SK-N-SH (cell line): ENCODE results near the gene NXPH4. TPM values are rescaled to one million over a fixed set of nuclear protein-coding genes. Genes with fewer than 3 reads are reported as not detected.

Source experiments
- CTCF ChIA-PET: fragments of 300-600, 350-600 bp; formaldehyde crosslinking; extraction: SDS; loops from one replicate; lab custom pipeline; 2021; lab: Yijun Ruan, JAX
- POLR2A ChIA-PET: fragments of 350-600 bp; sonication (Branson Sonifier 250); formaldehyde crosslinking; extraction: SDS; loops from one replicate; lab custom pipeline; 2020; ENCODE audit warnings: antibody characterized with exemption, inconsistent platforms; lab: Yijun Ruan, JAX
- DNase-seq: peaks from one replicate; pipeline ENCODE4 v3.0.0; 2012
- H2AFZ ChIP-seq: fragments of 200-600 bp; sonication (generic); 2 replicates; pipeline ENCODE4 v1.8.1; 2016; ENCODE audit warnings: antibody characterized with exemption, mild to moderate bottlenecking, low read depth
- H3F3A ChIP-seq: fragments of 200-600 bp; sonication (generic); replicated peaks from 2 replicates; pipeline ENCODE3; 2016; ENCODE audit warnings: antibody characterized with exemption, mild to moderate bottlenecking; ENCODE audit not compliant: insufficient read depth
- H3K27ac ChIP-seq, 2 experiments: fragments of 200-500 bp in 1 of 2; fragments of 200-600 bp in 1 of 2; sonication (Bioruptor generic) in 1 of 2; sonication (generic), shearing (Covaris generic) in 1 of 2; 2 replicates each; pipeline versions ENCODE4 v1.5.1 to v1.6.1; 2014 to 2016; ENCODE audit warnings: low read depth in 2 of 2, inconsistent platforms in 1 of 2, low read length in 1 of 2, mild to moderate bottlenecking in 1 of 2, mixed read lengths in 1 of 2
- H3K27me3 ChIP-seq: fragments of 200-600 bp; sonication (generic), shearing (Covaris generic); 2 replicates; pipeline ENCODE4 v1.6.1; 2016; ENCODE audit warnings: mixed run types; ENCODE audit not compliant: insufficient read depth
- H3K36me3 ChIP-seq, 2 experiments: fragments of 200-500 bp in 1 of 2; fragments of 200-600 bp in 1 of 2; sonication (Bioruptor generic) in 1 of 2; sonication (generic) in 1 of 2; replicated peaks in 1 of 2; 2 replicates each; pipeline versions ENCODE3 to v1.5.1; 2014 to 2016; ENCODE audit warnings: low read length in 1 of 2, mild to moderate bottlenecking in 1 of 2; ENCODE audit not compliant: insufficient read depth in 2 of 2, control insufficient read depth in 1 of 2
- H3K4me1 ChIP-seq, 2 experiments: fragments of 200-500 bp in 1 of 2; fragments of 200-600 bp in 1 of 2; sonication (Bioruptor generic) in 1 of 2; sonication (generic), shearing (Covaris generic) in 1 of 2; 2 replicates each; pipeline versions ENCODE4 v1.5.1 to v1.6.1; 2014 to 2016; ENCODE audit warnings: low read depth in 1 of 2, low read length in 1 of 2, mixed run types in 1 of 2; ENCODE audit not compliant: insufficient read depth in 2 of 2, control insufficient read depth in 1 of 2
- H3K4me2 ChIP-seq: fragments of 200-600 bp; sonication (generic), shearing (Covaris generic); 2 replicates; pipeline ENCODE4 v1.6.1; 2017; ENCODE audit warnings: mixed run types
- H3K4me3 ChIP-seq, 2 experiments: fragments of 200-500 bp in 1 of 2; fragments of 200-600 bp in 1 of 2; sonication (Bioruptor generic) in 1 of 2; sonication (generic), shearing (Covaris generic) in 1 of 2; 2 replicates each; pipeline versions ENCODE4 v1.5.1 to v1.8.1; 2014 to 2016; ENCODE audit warnings: low read depth in 2 of 2, inconsistent platforms in 1 of 2, low read length in 1 of 2, mild to moderate bottlenecking in 1 of 2, mixed read lengths in 1 of 2, moderate library complexity in 1 of 2
- H3K79me2 ChIP-seq: fragments of 200-600 bp; sonication (generic); 2 replicates; pipeline ENCODE4 v1.8.1; 2017; ENCODE audit warnings: mild to moderate bottlenecking; ENCODE audit not compliant: insufficient read depth
- H3K9ac ChIP-seq: fragments of 200-600 bp; sonication (generic); 2 replicates; pipeline ENCODE4 v1.6.1; 2017; ENCODE audit warnings: mixed run types
- H3K9me2 ChIP-seq: fragments of 200-600 bp; sonication (generic); 2 replicates; pipeline ENCODE4 v1.6.1; 2017; ENCODE audit warnings: mixed run types
- H3K9me3 ChIP-seq: fragments of 200-600 bp; sonication (generic); 2 replicates; pipeline ENCODE4 v1.6.1; 2017; ENCODE audit warnings: mixed run types, mild to moderate bottlenecking, moderate library complexity
- H4K20me1 ChIP-seq: fragments of 200-600 bp; sonication (generic); 2 replicates; pipeline ENCODE4 v1.6.1; 2017; ENCODE audit warnings: mild to moderate bottlenecking, mixed run types; ENCODE audit not compliant: insufficient read depth
- EP300 ChIP-seq, 2 experiments: IDR thresholded peaks; 2 replicates each; pipeline versions ENCODE4 v1.4.0 to v1.6.1; 2012; ENCODE audit warnings: borderline replicate concordance in 1 of 2, low read depth in 1 of 2, low read length in 1 of 2
- FOXJ3 ChIP-seq: sonication (generic); formaldehyde crosslinking; IDR thresholded peaks from 2 replicates; pipeline ENCODE4 v1.5.1; 2020; ENCODE audit warnings: mild to moderate bottlenecking, missing genetic modification reagents
- FOXM1 ChIP-seq: IDR thresholded peaks from 2 replicates; pipeline ENCODE4 v1.4.0; 2012; ENCODE audit warnings: low read depth, mild to moderate bottlenecking
- RAD21 ChIP-seq: IDR thresholded peaks from 2 replicates; pipeline ENCODE4 v1.6.1; 2012; ENCODE audit warnings: mild to moderate bottlenecking, low read length
- YY1 ChIP-seq: IDR thresholded peaks from 2 replicates; pipeline ENCODE4 v1.4.0; 2012; ENCODE audit warnings: low read depth, mild to moderate bottlenecking
- WGBS: methylation state at CpG from one replicate; pipeline ENCODE4 v1.1.6; 2017; ENCODE audit warnings: low lambda C conversion rate; 5-methylcytosine and 5-hydroxymethylcytosine counted together
- polyA plus RNA-seq, 3 experiments: library from polyadenylated mRNA; depleted of rRNA; stranded (reverse); fragments of >200 nt; gene quantifications; 2 replicates each; pipeline ENCODE4 v1.2.3, GENCODE V29; 2012
- TF ChIP-seq, protein P1 (sequence below): IDR thresholded peaks from 2 replicates; pipeline ENCODE4; 2012
- TF ChIP-seq, protein P2 (sequence below): fragments of 150-350 bp; IDR thresholded peaks from 2 replicates; pipeline ENCODE4 v1.6.1; 2016; ENCODE audit warnings: mild to moderate bottlenecking, low read depth, low read length

NXPH4 gene
- polyA plus RNA-seq, 1 of the 3 experiments (the other 2 are of a cell fraction), result 0.31 TPM

DNA sequence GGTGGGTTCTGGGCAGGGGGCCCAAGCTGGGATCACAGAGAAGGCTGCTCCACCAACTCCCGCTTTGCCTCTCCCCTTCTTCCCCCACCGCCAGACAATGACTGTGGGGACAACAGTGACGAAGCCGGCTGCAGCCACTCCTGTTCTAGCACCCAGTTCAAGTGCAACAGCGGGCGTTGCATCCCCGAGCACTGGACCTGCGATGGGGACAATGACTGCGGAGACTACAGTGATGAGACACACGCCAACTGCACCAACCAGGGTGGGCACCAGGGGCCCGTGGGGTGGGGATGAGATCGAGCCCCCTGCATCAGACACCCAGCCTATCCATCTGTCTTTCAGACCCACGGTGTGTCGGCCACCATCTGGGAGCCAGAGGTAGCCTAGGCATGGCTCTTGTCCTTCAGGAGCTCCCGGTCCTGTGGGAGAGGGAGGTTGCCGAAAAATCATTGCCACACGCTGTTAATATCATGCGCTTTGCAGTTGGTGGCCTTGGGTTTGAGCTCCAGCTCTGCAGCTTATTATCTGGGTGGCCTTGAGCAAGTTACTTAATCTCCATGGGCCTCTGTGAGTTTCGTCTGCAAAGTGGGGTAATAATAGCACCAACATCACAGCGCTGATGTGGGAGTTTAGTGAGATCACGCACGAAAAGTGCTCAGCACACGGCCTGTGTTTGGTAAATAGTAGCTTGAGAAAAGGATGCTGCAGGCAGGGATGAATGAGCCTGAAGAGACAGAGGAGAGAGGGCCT, 47.4 kb upstream of the NXPH4 start:
- H2AFZ ChIP-seq, result no peak overlapping the region
- peaks cover 0 to 3% of the 10 kb centered on the region in 2 experiments; a peak in 1 of 4 replicates for H3K4me1 ChIP-seq
- H3K27ac ChIP-seq, result no peak overlapping the region
- ChIA-PET CTCF (interaction anchor here (0.6 to 33.3 kb wide), 8 partner anchors 8 to 134 kb away, joined by 3 to 643 read pairs (median 4); partner anchors contain the start of genes LRP1 and LRP1-AS), POLR2A (interaction anchor here (0.9 kb wide), 1 partner anchor 22 kb away, joined by 4 read pairs; the partner anchor contains the start of gene LRP1-AS)
- DNase-seq, result no peak
- H3K27me3 ChIP-seq, result no peaks in the 10 kb centered on the region
- peaks cover 4% of the 10 kb centered on the region for H3F3A ChIP-seq
- no peaks in the 10 kb centered on the region for H3K79me2 ChIP-seq
- TF ChIP-seq EP300 (IDR thresholded peaks at IDR 0.05; ENCODE audit: borderline replicate concordance in 1 of 2, low read depth in 1 of 2, low read length in 1 of 2), result no peak
- no peak for TF ChIP-seq YY1
- TF ChIP-seq, protein P1, sequence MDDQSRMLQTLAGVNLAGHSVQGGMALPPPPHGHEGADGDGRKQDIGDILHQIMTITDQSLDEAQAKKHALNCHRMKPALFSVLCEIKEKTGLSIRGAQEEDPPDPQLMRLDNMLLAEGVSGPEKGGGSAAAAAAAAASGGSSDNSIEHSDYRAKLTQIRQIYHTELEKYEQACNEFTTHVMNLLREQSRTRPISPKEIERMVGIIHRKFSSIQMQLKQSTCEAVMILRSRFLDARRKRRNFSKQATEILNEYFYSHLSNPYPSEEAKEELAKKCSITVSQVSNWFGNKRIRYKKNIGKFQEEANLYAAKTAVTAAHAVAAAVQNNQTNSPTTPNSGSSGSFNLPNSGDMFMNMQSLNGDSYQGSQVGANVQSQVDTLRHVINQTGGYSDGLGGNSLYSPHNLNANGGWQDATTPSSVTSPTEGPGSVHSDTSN, result no peak
- TF ChIP-seq FOXM1, result no peak
- H4K20me1 ChIP-seq, result 0 out of 2 replicates have a peak, but pooled peaks cover 2% of the 10 kb centered on the region
- WGBS, result 91% methylated on average over 17 of the region's 23 CpGs
- peaks cover 19 to 44% of the 10 kb centered on the region in 2 experiments for H3K36me3 ChIP-seq
- no peaks in the 10 kb centered on the region for H3K9me2 ChIP-seq
- H3K9ac ChIP-seq, result no peak overlapping the region
- no peaks in the 10 kb centered on the region for H3K9me3 ChIP-seq
- no peak overlapping the region for H3K4me3 ChIP-seq
- H3K4me2 ChIP-seq, result no peak overlapping the region

DNA sequence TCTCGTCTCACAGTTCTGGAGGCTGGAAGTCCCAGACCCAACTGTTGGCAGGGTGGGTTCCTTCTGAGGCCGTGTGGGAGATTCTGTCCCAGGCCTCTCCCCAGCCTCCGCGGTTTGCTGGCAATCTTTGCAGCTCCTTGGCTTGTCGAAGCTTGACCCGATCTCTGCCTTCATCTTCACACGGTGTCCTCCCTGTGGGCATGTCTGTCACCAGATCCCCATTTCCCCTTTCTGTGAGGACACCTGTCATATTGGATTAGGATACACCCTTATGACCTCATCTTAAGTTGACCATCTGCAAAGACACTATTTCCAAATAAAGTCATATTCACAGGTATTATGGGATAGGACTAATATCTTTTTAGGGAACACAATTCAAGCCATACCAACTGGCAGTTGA, 46.6 kb upstream of the NXPH4 start:
- TF ChIP-seq, protein P2, sequence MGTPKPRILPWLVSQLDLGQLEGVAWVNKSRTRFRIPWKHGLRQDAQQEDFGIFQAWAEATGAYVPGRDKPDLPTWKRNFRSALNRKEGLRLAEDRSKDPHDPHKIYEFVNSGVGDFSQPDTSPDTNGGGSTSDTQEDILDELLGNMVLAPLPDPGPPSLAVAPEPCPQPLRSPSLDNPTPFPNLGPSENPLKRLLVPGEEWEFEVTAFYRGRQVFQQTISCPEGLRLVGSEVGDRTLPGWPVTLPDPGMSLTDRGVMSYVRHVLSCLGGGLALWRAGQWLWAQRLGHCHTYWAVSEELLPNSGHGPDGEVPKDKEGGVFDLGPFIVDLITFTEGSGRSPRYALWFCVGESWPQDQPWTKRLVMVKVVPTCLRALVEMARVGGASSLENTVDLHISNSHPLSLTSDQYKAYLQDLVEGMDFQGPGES, result no peak
- TF ChIP-seq FOXJ3 (CRISPR knock-in tag) (no peak), RAD21 (no peak)
- TF ChIP-seq, all 33 proteins: peak for 0
- WGBS, result 89% methylated on average over 7 of the region's 7 CpGs
- no peak overlapping the region for H3K27ac ChIP-seq
- no peak overlapping the region for H2AFZ ChIP-seq
- H3K9me3 ChIP-seq, result no peaks in the 10 kb centered on the region
- no peak for DNase-seq
- no peaks in the 10 kb centered on the region for H3K79me2 ChIP-seq
- H3K9me2 ChIP-seq, result no peaks in the 10 kb centered on the region
- ChIA-PET POLR2A (no interaction called here), CTCF (interaction anchor here (0.6 to 33.3 kb wide), 6 partner anchors 9 to 133 kb away, joined by 3 to 643 read pairs (median 310); partner anchors contain the start of genes LRP1 and LRP1-AS)
- H4K20me1 ChIP-seq, result 0 out of 2 replicates have a peak, but pooled peaks cover 2% of the 10 kb centered on the region
- no peak overlapping the region for H3K4me2 ChIP-seq
- no peaks in the 10 kb centered on the region for H3K27me3 ChIP-seq
- H3K4me3 ChIP-seq, result no peak overlapping the region
- H3F3A ChIP-seq, result peaks cover 4% of the 10 kb centered on the region
- H3K9ac ChIP-seq, result no peak overlapping the region
- peaks cover 14 to 39% of the 10 kb centered on the region in 2 experiments for H3K36me3 ChIP-seq
- H3K4me1 ChIP-seq, result peaks cover 3% of the 10 kb centered on the region in 2 experiments; a peak in 1 of 4 replicates
